Measurements from ENCODE around the gene ADCY3. TPM values are rescaled to one million over a fixed set of nuclear protein-coding genes. Genes with fewer than 3 reads are reported as not detected.
A peak's percentile ranks its signal among the peaks of the same experiment; 100 is the strongest.

Gene ADCY3
- total RNA-seq, 5 donors from 2014 or later (not counting 1 experiment from before 2014, with no cell fraction given), result 21.4 to 35.6 (median 32.8) TPM

DNA sequence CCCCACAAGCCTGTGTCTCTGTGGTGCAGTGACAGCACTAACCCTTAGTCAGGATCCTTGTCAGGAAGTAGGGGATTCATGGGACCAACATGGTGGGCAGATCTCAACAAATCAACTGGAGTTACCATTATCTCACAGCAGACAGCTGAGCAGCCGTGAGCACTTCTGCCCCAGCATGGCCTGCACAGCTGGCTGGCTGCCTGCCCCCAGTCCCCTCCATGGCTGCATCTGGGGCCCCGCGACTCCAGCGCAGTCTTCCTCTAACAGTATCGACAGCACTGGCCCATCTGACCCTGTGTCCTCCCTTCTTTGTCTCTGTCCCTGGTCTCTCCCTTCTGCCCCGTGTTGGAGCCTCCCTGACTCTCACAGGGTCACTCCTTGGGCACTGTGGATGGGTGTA is 4.7 kb upstream of the ADCY3 start:
- Histone ChIP-seq H3K36me3 (ENCODE audit: control insufficient read depth in 2 of 2, extremely low read depth in 1 of 2, insufficient read depth in 1 of 2, low read length in 1 of 2) (no peaks in the 10 kb centered on the region), H3K9me3 (no peaks in the 10 kb centered on the region), H3K4me3 (ENCODE audit: control insufficient read depth in 1 of 2, extremely low read depth in 1 of 2, low read length in 1 of 2) (no peak overlapping the region), H3K4me1 (ENCODE audit: control insufficient read depth in 1 of 2, extremely low read depth in 1 of 2, insufficient read depth in 2 of 2, low read length in 2 of 2) (peaks cover 0 to 25% of the 10 kb centered on the region in 2 experiments), H3K27ac (ENCODE audit: low read length) (no peak overlapping the region), H3K27me3 (replicated peaks in 1 of 2; ENCODE audit: control insufficient read depth in 2 of 2, extremely low read depth in 1 of 2, insufficient read depth in 2 of 2, low read length in 1 of 2) (no peaks in the 10 kb centered on the region)
- Mint-ChIP-seq H3K27me3 (no peaks in the 10 kb centered on the region), H3K36me3 (no peaks in the 10 kb centered on the region), H3K4me1 (peaks cover 3 to 14% (median 10%) of the 10 kb centered on the region in 3 donors), H3K4me3 (no peak overlapping the region), H3K27ac (no peak overlapping the region), H3K9me3 (no peaks in the 10 kb centered on the region)
- CTCF ChIA-PET, result no interaction called here
- 94% methylated on average over 6 of the region's 6 CpGs for WGBS (ENCODE audit: insufficient coverage)
- ATAC-seq (replicated peaks in 1 of 4) (no peak), DNase-seq (no peak)
- POLR2A ChIA-PET, result no interaction called here

DNA sequence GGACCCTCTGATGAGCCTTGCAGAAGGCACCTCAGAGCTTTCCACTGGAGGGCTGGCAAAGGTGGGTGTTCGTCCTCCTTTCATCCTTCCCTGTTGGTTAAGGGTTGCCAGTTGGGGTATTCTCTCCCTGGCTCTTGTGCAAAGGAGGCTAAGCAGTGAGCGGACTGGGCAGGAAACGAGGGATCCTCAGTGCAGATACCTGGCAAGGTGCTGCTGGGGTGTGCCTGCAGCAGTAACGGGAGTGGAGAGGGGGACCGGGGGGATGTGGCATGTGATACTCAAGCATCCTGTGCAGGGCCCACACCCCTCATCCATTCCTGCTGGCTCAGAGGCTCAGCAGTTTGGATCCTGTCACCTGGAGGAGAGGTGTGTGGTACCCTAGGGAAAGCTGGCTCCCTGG is 4.2 kb upstream of the ADCY3 start:
- DNase-seq (no peak), ATAC-seq (replicated peaks in 1 of 4) (no peak)
- Mint-ChIP-seq H3K36me3 (no peaks in the 10 kb centered on the region), H3K27me3 (no peaks in the 10 kb centered on the region), H3K4me1 (peaks cover 4 to 17% (median 12%) of the 10 kb centered on the region in 3 donors), H3K4me3 (no peak overlapping the region), H3K9me3 (no peaks in the 10 kb centered on the region), H3K27ac (no peak overlapping the region)
- no peaks in the 10 kb centered on the region for H3K36me3 ChIP-seq (ENCODE audit: control insufficient read depth in 2 of 2, extremely low read depth in 1 of 2, insufficient read depth in 1 of 2, low read length in 1 of 2)
- no peak overlapping the region for H3K4me3 ChIP-seq (ENCODE audit: control insufficient read depth in 1 of 2, extremely low read depth in 1 of 2, low read length in 1 of 2)
- H3K4me1 ChIP-seq (ENCODE audit: control insufficient read depth in 1 of 2, extremely low read depth in 1 of 2, insufficient read depth in 2 of 2, low read length in 2 of 2), result peaks cover 0 to 27% of the 10 kb centered on the region in 2 experiments
- WGBS (ENCODE audit: insufficient coverage), result 100% methylated on average over 1 of the region's 5 CpGs
- no peaks in the 10 kb centered on the region for H3K27me3 ChIP-seq (replicated peaks in 1 of 2; ENCODE audit: control insufficient read depth in 2 of 2, extremely low read depth in 1 of 2, insufficient read depth in 2 of 2, low read length in 1 of 2)
- ChIA-PET POLR2A (no interaction called here), CTCF (no interaction called here)
- H3K9me3 ChIP-seq, result no peaks in the 10 kb centered on the region
- no peak overlapping the region for H3K27ac ChIP-seq (ENCODE audit: low read length)

DNA sequence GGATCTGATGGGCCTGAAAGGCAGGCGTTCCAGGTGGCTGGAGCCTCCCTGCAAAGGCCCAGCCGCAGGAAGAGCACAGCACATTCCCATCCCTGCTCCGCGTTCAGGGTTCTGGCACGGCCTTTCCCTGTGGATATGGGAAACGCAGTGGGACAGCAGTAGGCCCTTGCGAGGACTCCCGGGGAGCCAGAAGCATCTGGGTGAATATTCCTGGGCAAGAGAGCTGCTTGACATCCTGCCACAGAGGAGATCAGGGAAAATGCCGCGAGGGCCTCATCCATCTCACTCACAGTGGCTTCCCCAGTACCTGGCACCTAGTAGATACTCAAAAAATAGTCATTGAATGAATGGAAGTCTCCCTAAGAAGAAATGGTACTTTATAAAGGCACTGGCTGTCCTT is 3.1 kb upstream of the ADCY3 start:
- ATAC-seq (replicated peaks in 1 of 4) (no peak), DNase-seq (no peak)
- H3K27ac ChIP-seq (ENCODE audit: low read length), result no peak overlapping the region
- WGBS (ENCODE audit: insufficient coverage), result 94% methylated on average over 8 of the region's 10 CpGs
- Mint-ChIP-seq H3K4me1 (peaks cover 16 to 28% (median 23%) of the 10 kb centered on the region in 3 donors), H3K36me3 (no peaks in the 10 kb centered on the region), H3K4me3 (no peak overlapping the region), H3K27ac (no peak overlapping the region), H3K9me3 (no peaks in the 10 kb centered on the region), H3K27me3 (no peaks in the 10 kb centered on the region)
- peaks cover 0 to 4% of the 10 kb centered on the region in 2 experiments for H3K27me3 ChIP-seq (replicated peaks in 1 of 2; ENCODE audit: control insufficient read depth in 2 of 2, extremely low read depth in 1 of 2, insufficient read depth in 2 of 2, low read length in 1 of 2)
- no peaks in the 10 kb centered on the region for H3K36me3 ChIP-seq (ENCODE audit: control insufficient read depth in 2 of 2, extremely low read depth in 1 of 2, insufficient read depth in 1 of 2, low read length in 1 of 2)
- POLR2A ChIA-PET, result no interaction called here
- no peaks in the 10 kb centered on the region for H3K9me3 ChIP-seq
- no peak overlapping the region for H3K4me3 ChIP-seq (ENCODE audit: control insufficient read depth in 1 of 2, extremely low read depth in 1 of 2, low read length in 1 of 2)
- CTCF ChIA-PET, result no interaction called here
- peaks cover 5 to 39% of the 10 kb centered on the region in 2 experiments for H3K4me1 ChIP-seq (ENCODE audit: control insufficient read depth in 1 of 2, extremely low read depth in 1 of 2, insufficient read depth in 2 of 2, low read length in 2 of 2)

DNA sequence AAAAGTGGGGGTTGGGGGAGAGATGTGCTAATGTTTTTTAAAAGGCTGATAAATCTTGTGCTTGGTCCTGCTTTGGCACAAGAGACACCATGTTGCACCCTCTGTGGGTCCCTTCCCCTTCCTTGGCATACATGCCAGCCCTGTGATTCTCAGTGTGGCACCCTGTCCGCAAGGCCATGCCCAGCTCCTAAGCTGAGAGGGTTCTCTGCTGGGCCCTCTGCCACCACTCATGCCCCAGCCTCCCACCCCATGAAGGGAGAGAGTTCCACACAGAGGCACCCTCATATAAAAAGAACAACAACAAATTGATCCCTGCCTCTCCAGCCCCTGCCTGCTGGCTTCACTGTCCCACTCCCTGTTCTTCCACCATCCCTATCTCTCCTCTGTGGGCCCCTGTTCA is 2.5 kb upstream of the ADCY3 start:
- H3K4me3 ChIP-seq (ENCODE audit: control insufficient read depth in 1 of 2, extremely low read depth in 1 of 2, low read length in 1 of 2), result no peak overlapping the region
- no peaks in the 10 kb centered on the region for H3K9me3 ChIP-seq
- Mint-ChIP-seq H3K36me3 (no peaks in the 10 kb centered on the region), H3K27ac (peak overlapping the region in 1 of 2 donors; percentile 49), H3K27me3 (no peaks in the 10 kb centered on the region), H3K4me1 (peaks cover 21 to 34% (median 29%) of the 10 kb centered on the region in 3 donors), H3K4me3 (no peak overlapping the region), H3K9me3 (no peaks in the 10 kb centered on the region)
- H3K36me3 ChIP-seq (ENCODE audit: control insufficient read depth in 2 of 2, extremely low read depth in 1 of 2, insufficient read depth in 1 of 2, low read length in 1 of 2), result no peaks in the 10 kb centered on the region
- H3K27ac ChIP-seq (ENCODE audit: low read length), result no peak overlapping the region
- CTCF ChIA-PET, result no interaction called here
- H3K4me1 ChIP-seq (ENCODE audit: control insufficient read depth in 1 of 2, extremely low read depth in 1 of 2, insufficient read depth in 2 of 2, low read length in 2 of 2), result peaks cover 11 to 44% of the 10 kb centered on the region in 2 experiments
- DNase-seq (no peak), ATAC-seq (replicated peaks in 1 of 4) (no peak)
- POLR2A ChIA-PET, result no interaction called here
- peaks cover 0 to 7% of the 10 kb centered on the region in 2 experiments for H3K27me3 ChIP-seq (replicated peaks in 1 of 2; ENCODE audit: control insufficient read depth in 2 of 2, extremely low read depth in 1 of 2, insufficient read depth in 2 of 2, low read length in 1 of 2)
- WGBS (ENCODE audit: insufficient coverage), result 80% methylated on average over 1 of the region's 1 CpG

DNA sequence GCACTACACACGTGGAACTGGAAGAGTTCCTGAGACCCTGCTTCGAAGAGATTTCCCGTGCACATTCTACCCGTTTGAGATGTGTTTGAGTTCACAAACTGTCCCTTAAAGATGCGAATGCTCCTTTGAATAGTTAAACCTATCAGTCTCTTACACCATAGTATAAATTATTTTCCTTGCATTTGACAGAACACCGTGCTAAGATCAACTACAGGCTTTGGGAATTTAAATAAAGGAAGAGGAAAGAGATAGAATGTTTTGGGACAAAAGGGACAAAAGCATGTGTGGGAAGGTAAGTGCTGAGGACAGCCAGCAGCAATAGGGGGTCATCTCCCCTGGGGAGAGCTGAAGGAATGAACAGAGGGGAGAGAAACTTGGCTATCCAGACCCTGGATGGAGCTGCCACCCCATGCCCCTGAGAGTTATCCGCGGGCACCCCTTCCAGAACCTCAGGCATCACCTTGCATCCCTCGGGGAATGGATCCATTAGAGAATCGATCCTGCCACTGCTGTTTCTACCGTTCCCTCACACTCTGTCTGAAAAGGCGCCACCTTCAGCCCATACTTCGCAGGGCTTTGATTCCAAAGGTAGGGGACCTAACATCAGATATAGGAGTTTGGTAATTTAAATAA is 888 bp upstream of the ADCY3 start:
- Histone ChIP-seq H3K27me3 (replicated peaks in 1 of 2; ENCODE audit: control insufficient read depth in 2 of 2, extremely low read depth in 1 of 2, insufficient read depth in 2 of 2, low read length in 1 of 2) (peaks cover 0 to 7% of the 10 kb centered on the region in 2 experiments), H3K4me1 (ENCODE audit: control insufficient read depth in 1 of 2, extremely low read depth in 1 of 2, insufficient read depth in 2 of 2, low read length in 2 of 2) (peaks cover 12 to 41% of the 10 kb centered on the region in 2 experiments), H3K27ac (ENCODE audit: low read length) (peak overlapping the region; percentile 16), H3K36me3 (ENCODE audit: control insufficient read depth in 2 of 2, extremely low read depth in 1 of 2, insufficient read depth in 1 of 2, low read length in 1 of 2) (no peaks in the 10 kb centered on the region), H3K9me3 (no peaks in the 10 kb centered on the region), H3K4me3 (ENCODE audit: control insufficient read depth in 1 of 2, extremely low read depth in 1 of 2, low read length in 1 of 2) (peak overlapping the region; percentile 41 to 42)
- Mint-ChIP-seq H3K9me3 (no peaks in the 10 kb centered on the region), H3K4me3 (peak overlapping the region; percentile 69 to 80 (median 71)), H3K27ac (peak overlapping the region in 1 of 2 donors; percentile 41), H3K36me3 (no peaks in the 10 kb centered on the region), H3K4me1 (peaks cover 28 to 42% (median 37%) of the 10 kb centered on the region in 3 donors), H3K27me3 (no peaks in the 10 kb centered on the region)
- ChIA-PET POLR2A (no interaction called here), CTCF (interaction anchor here in 1 of 2 donors (0.5 kb wide), 1 partner anchor 1339 kb away, joined by 3 read pairs; no protein-coding TSS in a partner anchor)
- DNase-seq (peak in 4 of 35 experiments; percentile 10 to 42 (median 14)), ATAC-seq (replicated peaks in 1 of 4) (no peak)
- 40% methylated on average over 2 of the region's 13 CpGs for WGBS (ENCODE audit: insufficient coverage)

DNA sequence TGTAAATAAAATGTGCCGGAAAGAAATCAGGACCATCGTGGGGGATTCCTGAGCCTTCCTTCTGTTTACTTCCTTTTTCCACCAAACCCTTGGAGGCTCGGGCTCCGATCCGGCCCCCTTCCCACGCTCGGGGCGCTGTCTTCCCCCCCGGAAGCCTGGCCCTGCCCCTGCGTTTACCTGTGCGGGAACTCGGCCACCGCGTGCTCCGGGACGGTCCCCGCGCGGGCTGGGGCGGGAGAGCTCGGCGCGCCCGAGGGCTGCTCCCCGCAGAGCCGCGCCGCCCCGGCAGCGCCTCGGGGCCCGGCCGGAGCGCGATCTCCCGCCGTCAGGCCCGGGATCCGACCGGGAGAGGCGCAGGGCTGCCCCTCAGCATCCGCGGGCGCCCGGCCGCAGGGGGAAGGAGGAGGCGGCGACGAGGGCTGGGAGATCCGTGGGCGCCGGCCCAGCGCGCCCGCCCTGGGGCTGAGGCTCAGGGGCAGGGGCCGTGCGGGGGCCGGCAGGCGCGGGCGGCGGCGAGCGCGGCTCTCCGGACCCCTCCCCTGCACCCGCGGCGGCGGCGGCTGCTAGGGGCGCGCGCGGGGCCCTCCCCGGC is 435 bp downstream of the ADCY3 start:
- ChIA-PET CTCF (interaction anchor here in 1 of 2 donors (0.7 kb wide), 2 partner anchors 932 to 1274 kb away, joined by 3 to 6 read pairs; no protein-coding TSS in a partner anchor), POLR2A (interaction anchor here in 1 of 2 donors (0.6 to 0.7 kb wide), 2 partner anchors 33 to 601 kb away, joined by 4 to 5 read pairs; no protein-coding TSS in a partner anchor)
- no peak overlapping the region for H3K27ac ChIP-seq (ENCODE audit: low read length)
- Mint-ChIP-seq H3K9me3 (no peaks in the 10 kb centered on the region), H3K36me3 (peaks cover 5% of the 10 kb centered on the region), H3K4me1 (peaks cover 32 to 48% (median 40%) of the 10 kb centered on the region in 3 donors), H3K4me3 (peak overlapping the region; percentile 82 to 88 (median 86)), H3K27me3 (no peaks in the 10 kb centered on the region), H3K27ac (peak overlapping the region; percentile 76 to 82)
- DNase-seq, result peak in 3 of 35 experiments; percentile 8 to 13 (median 9)
- H3K9me3 ChIP-seq, result no peaks in the 10 kb centered on the region
- H3K4me3 ChIP-seq (ENCODE audit: control insufficient read depth in 1 of 2, extremely low read depth in 1 of 2, low read length in 1 of 2), result peak overlapping the region; percentile 59 to 83
- under 1% methylated on average over 75 of the region's 76 CpGs for WGBS (ENCODE audit: insufficient coverage)
- H3K4me1 ChIP-seq (ENCODE audit: control insufficient read depth in 1 of 2, extremely low read depth in 1 of 2, insufficient read depth in 2 of 2, low read length in 2 of 2), result peaks cover 12 to 42% of the 10 kb centered on the region in 2 experiments
- no peaks in the 10 kb centered on the region for H3K36me3 ChIP-seq (ENCODE audit: control insufficient read depth in 2 of 2, extremely low read depth in 1 of 2, insufficient read depth in 1 of 2, low read length in 1 of 2)
- peaks cover 0 to 7% of the 10 kb centered on the region in 2 experiments for H3K27me3 ChIP-seq (replicated peaks in 1 of 2; ENCODE audit: control insufficient read depth in 2 of 2, extremely low read depth in 1 of 2, insufficient read depth in 2 of 2, low read length in 1 of 2)
- peak; percentile 31 to 35 (median 33) for ATAC-seq (replicated peaks in 1 of 4)
